Tibial artery (tissue), 4 donors: ENCODE data around the gene RNF166.

Source experiments
- DNase-seq, 2 donors: peaks; one replicate each; pipeline ENCODE4 v3.0.0-alpha.2; 2019
- H3K27ac ChIP-seq, 2 donors: fragments of 200-600 bp; sonication (generic) in 1 of 2; 1 replicate in 1 of 2; 2 replicates in 1 of 2; pipeline ENCODE4 v1.5.1; 2018 to 2019; ENCODE audit warnings: mild to moderate bottlenecking in 1 of 2
- H3K27me3 ChIP-seq, 2 donors: fragments of 200-600 bp; sonication (generic) in 1 of 2; one replicate each; pipeline versions ENCODE4 v1.5.1 to v1.6.0; 2016 to 2019
- H3K36me3 ChIP-seq, 3 donors: fragments of 200-600 bp; sonication (generic) in 2 of 3; one replicate each; pipeline ENCODE4 v1.5.1; 2016 to 2019; ENCODE audit warnings: mild to moderate bottlenecking in 2 of 3
- H3K4me1 ChIP-seq, 4 donors: fragments of 200-600 bp; sonication (generic) in 2 of 4; 1 replicate in 3 of 4; 2 replicates in 1 of 4; pipeline ENCODE4 v1.5.1; 2016 to 2019
- H3K4me3 ChIP-seq, 2 donors: fragments of 200-600 bp; sonication (generic) in 1 of 2; 1 replicate in 1 of 2; 2 replicates in 1 of 2; pipeline ENCODE4 v1.5.1; 2018 to 2019; ENCODE audit warnings: mild to moderate bottlenecking in 2 of 2
- H3K9me3 ChIP-seq, 3 donors: fragments of 200-600 bp; sonication (generic) in 1 of 3; one replicate each; pipeline ENCODE4 v1.5.1; 2016 to 2019
- CTCF ChIP-seq, 2 experiments: fragments of 200-600 bp in 1 of 2; fragments of 450-650 bp in 1 of 2; IDR thresholded peaks; one replicate each; pipeline ENCODE4 v1.5.1; 2017 to 2019; ENCODE audit warnings: antibody characterized with exemption in 2 of 2, mild to moderate bottlenecking in 1 of 2, moderate library complexity in 1 of 2
- intact Hi-C: fragments of 100-400 bp; cut with DNase I; formaldehyde crosslinking; loops from one replicate; pipeline ENCODE4 v1.15.0; 2023; ENCODE audit warnings: low total_unique reads

The RNF166 gene

GRCh38 chr16:88698646-88699045 is 7.6 kb downstream of the RNF166 start:
- no peak for DNase-seq
- no peak for TF ChIP-seq CTCF (IDR thresholded peaks at IDR 0.05)
- Histone ChIP-seq H3K4me3 (no peak overlapping the region), H3K27ac (no peak overlapping the region), H3K9me3 (no peaks in the 10 kb centered on the region), H3K36me3 (peaks cover 20 to 77% (median 32%) of the 10 kb centered on the region in 3 donors), H3K4me1 (peaks cover 0 to 15% (median 3%) of the 10 kb centered on the region in 4 donors), H3K27me3 (no peaks in the 10 kb centered on the region)
- intact Hi-C loops: no loop called here

- no peak for DNase-seq
- Histone ChIP-seq H3K27me3 (peaks cover 0 to 4% of the 10 kb centered on the region in 2 donors), H3K4me3 (no peak overlapping the region), H3K36me3 (peaks cover 20 to 71% (median 32%) of the 10 kb centered on the region in 3 donors), H3K9me3 (no peaks in the 10 kb centered on the region), H3K4me1 (peaks cover 0 to 11% (median under 1%) of the 10 kb centered on the region in 4 donors), H3K27ac (no peak overlapping the region)
- no peak for TF ChIP-seq CTCF (IDR thresholded peaks at IDR 0.05)
- intact Hi-C loops: no loop called here
Measured at GRCh38 chr16:88697831-88698615, 8.2 kb downstream of the RNF166 start.

- no peak for TF ChIP-seq CTCF (IDR thresholded peaks at IDR 0.05)
- no peak overlapping the region for H3K4me3 ChIP-seq
- no peak for DNase-seq
- H3K9me3 ChIP-seq: no peaks in the 10 kb centered on the region
- H3K4me1 ChIP-seq: peaks cover 0 to 9% (median 0%) of the 10 kb centered on the region in 4 donors
- intact Hi-C loops: no loop called here
- no peak overlapping the region for H3K27ac ChIP-seq
- H3K36me3 ChIP-seq: peaks cover 20 to 63% (median 32%) of the 10 kb centered on the region in 3 donors
- H3K27me3 ChIP-seq: peaks cover 0 to 9% of the 10 kb centered on the region in 2 donors
Measured at GRCh38 chr16:88697116-88697830, 8.9 kb downstream of the RNF166 start.

GRCh38 chr16:88696441-88696840 is 9.8 kb downstream of the RNF166 start:
- no peak overlapping the region for H3K27ac ChIP-seq
- H3K9me3 ChIP-seq: no peaks in the 10 kb centered on the region
- H3K4me3 ChIP-seq: no peak overlapping the region
- intact Hi-C loops: no loop called here
- H3K4me1 ChIP-seq: peaks cover 0 to under 1% (median 0%) of the 10 kb centered on the region in 4 donors
- H3K27me3 ChIP-seq: peaks cover 0 to 18% of the 10 kb centered on the region in 2 donors
- DNase-seq: no peak
- peaks cover 20 to 58% (median 32%) of the 10 kb centered on the region in 3 donors for H3K36me3 ChIP-seq
- no peak for TF ChIP-seq CTCF (IDR thresholded peaks at IDR 0.05)

GRCh38 chr16:88695753-88696152 is 10.5 kb downstream of the RNF166 start:
- no peak for TF ChIP-seq CTCF (IDR thresholded peaks at IDR 0.05)
- Histone ChIP-seq H3K4me1 (no peaks in the 10 kb centered on the region), H3K36me3 (peaks cover 20 to 53% (median 32%) of the 10 kb centered on the region in 3 donors), H3K9me3 (no peaks in the 10 kb centered on the region), H3K27ac (no peak overlapping the region), H3K4me3 (no peak overlapping the region), H3K27me3 (peaks cover 0 to 25% of the 10 kb centered on the region in 2 donors)
- intact Hi-C loops: no loop called here
- DNase-seq: no peak
